ENCODE results near the gene EYA4.

DNA sequence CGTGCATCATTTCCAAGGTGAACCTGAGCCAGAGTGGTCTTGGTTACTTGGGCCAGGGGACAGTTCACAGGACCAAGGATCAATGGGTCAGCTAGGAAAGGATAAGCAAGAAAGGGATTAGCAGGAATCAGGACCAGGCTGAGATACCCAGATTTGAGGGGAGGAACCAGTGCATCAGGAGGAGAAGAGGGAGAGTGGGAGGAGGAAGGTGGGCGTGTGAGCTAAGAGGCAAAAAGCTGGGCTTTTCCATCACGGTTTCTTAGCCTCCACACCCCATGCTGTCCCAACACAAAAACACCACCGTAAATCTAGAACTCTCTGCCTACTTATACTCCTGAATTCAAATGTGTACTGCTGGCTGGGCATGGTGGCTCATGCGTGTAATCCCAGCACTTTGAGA, 27.5 kb downstream of the EYA4 start:
- TF ChIP-seq, protein P1, sequence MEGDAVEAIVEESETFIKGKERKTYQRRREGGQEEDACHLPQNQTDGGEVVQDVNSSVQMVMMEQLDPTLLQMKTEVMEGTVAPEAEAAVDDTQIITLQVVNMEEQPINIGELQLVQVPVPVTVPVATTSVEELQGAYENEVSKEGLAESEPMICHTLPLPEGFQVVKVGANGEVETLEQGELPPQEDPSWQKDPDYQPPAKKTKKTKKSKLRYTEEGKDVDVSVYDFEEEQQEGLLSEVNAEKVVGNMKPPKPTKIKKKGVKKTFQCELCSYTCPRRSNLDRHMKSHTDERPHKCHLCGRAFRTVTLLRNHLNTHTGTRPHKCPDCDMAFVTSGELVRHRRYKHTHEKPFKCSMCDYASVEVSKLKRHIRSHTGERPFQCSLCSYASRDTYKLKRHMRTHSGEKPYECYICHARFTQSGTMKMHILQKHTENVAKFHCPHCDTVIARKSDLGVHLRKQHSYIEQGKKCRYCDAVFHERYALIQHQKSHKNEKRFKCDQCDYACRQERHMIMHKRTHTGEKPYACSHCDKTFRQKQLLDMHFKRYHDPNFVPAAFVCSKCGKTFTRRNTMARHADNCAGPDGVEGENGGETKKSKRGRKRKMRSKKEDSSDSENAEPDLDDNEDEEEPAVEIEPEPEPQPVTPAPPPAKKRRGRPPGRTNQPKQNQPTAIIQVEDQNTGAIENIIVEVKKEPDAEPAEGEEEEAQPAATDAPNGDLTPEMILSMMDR (conservative IDR thresholded peaks at IDR 0.05; ENCODE audit: low read depth, low read length) = no peak
- TF ChIP-seq EZH2 (IDR thresholded peaks at IDR 0.05; ENCODE audit: low read length, unreplicated experiment) = no peak

Data from PC-3 (cell line).